H1 (cell line): Measurements from ENCODE around the gene DOCK1. TPM values are rescaled to one million over a fixed set of nuclear protein-coding genes. Genes with fewer than 3 reads are reported as not detected.

ENCODE experiments used
- CTCF ChIA-PET: fragments of 300-600 bp; sonication (Branson Sonifier 250); formaldehyde crosslinking; loops from one replicate; lab custom pipeline; 2021; ENCODE audit not compliant: partially characterized antibody; lab: Charles Lee
- POLR2A ChIA-PET: fragments of 300-600 bp; sonication (Branson Sonifier 250); formaldehyde crosslinking; loops from one replicate; lab custom pipeline; 2021; ENCODE audit warnings: inconsistent platforms; ENCODE audit not compliant: partially characterized antibody; lab: Charles Lee
- DNase-seq, 2 experiments: peaks; one replicate each; pipeline versions ENCODE4 v3.0.0 to v3.0.0-alpha.2; 2010 to 2022; ENCODE audit warnings: low spot score in 2 of 2, low read depth in 1 of 2, mixed read lengths in 1 of 2
- FAIRE-seq: peaks from 2 replicates; lab custom pipeline; 2011; peaks lifted over from hg19 to GRCh38; lab: Jason Lieb, UNC
- H2AFZ ChIP-seq: 2 replicates; pipeline ENCODE4 v1.8.1; 2012; ENCODE audit warnings: low read length, inconsistent platforms
- H2AK5ac ChIP-seq: 2 replicates; pipeline ENCODE4 v1.6.1; 2013; ENCODE audit warnings: low read depth, low read length
- H2BK120ac ChIP-seq: replicated peaks from 2 replicates; pipeline ENCODE3; 2013; ENCODE audit warnings: low read depth, low read length, inconsistent platforms
- H2BK12ac ChIP-seq: 2 replicates; pipeline ENCODE4 v1.6.1; 2013; ENCODE audit warnings: low read depth, low read length
- H2BK15ac ChIP-seq: 2 replicates; pipeline ENCODE4 v1.6.1; 2013; ENCODE audit warnings: low read length
- H2BK20ac ChIP-seq: 2 replicates; pipeline ENCODE4 v1.6.1; 2013; ENCODE audit warnings: low read length
- H2BK5ac ChIP-seq: 2 replicates; pipeline ENCODE4 v1.6.1; 2013; ENCODE audit warnings: low read depth, low read length
- H3K14ac ChIP-seq: 2 replicates; pipeline ENCODE4 v1.6.1; 2013; ENCODE audit warnings: inconsistent platforms; ENCODE audit not compliant: insufficient read length
- H3K18ac ChIP-seq: 2 replicates; pipeline ENCODE4 v1.6.1; 2013; ENCODE audit warnings: low read length; ENCODE audit errors: extremely low read depth
- H3K23ac ChIP-seq: 2 replicates; pipeline ENCODE4 v1.6.1; 2013; ENCODE audit warnings: inconsistent platforms; ENCODE audit not compliant: insufficient read length
- H3K23me2 ChIP-seq: 2 replicates; pipeline ENCODE4 v1.6.1; 2013; ENCODE audit warnings: low read depth, low read length
- H3K27ac ChIP-seq: 2 replicates; pipeline ENCODE4 v1.6.1; 2011; ENCODE audit warnings: low read depth, low read length, inconsistent platforms
- H3K27me3 ChIP-seq, 4 experiments: replicated peaks in 1 of 4; 1 replicate in 1 of 4; 2 replicates in 3 of 4; pipeline versions ENCODE4 v1.6.1 to v1.8.1; 2011 to 2013; ENCODE audit warnings: low read length in 3 of 4, mild to moderate bottlenecking in 3 of 4, inconsistent platforms in 2 of 4, mixed read lengths in 2 of 4, moderate library complexity in 1 of 4; ENCODE audit not compliant: control insufficient read depth in 3 of 4, insufficient read depth in 3 of 4; ENCODE audit errors: extremely low read depth in 1 of 4
- H3K36me3 ChIP-seq, 4 experiments: 2 replicates each; pipeline versions ENCODE4 v1.6.1 to v1.8.1; 2011 to 2013; ENCODE audit warnings: mild to moderate bottlenecking in 4 of 4, low read length in 3 of 4, moderate library complexity in 2 of 4, control low read depth in 1 of 4, inconsistent platforms in 1 of 4; ENCODE audit not compliant: insufficient read depth in 4 of 4, control insufficient read depth in 2 of 4
- H3K4ac ChIP-seq: replicated peaks from 2 replicates; pipeline ENCODE3; 2013; ENCODE audit warnings: low read length, low read depth, mixed read lengths, inconsistent platforms; ENCODE audit not compliant: insufficient read length
- H3K4me1 ChIP-seq, 4 experiments: replicated peaks in 1 of 4; 1 replicate in 1 of 4; 2 replicates in 3 of 4; pipeline versions ENCODE4 v1.6.1 to v1.8.1; 2011 to 2013; ENCODE audit warnings: low read length in 3 of 4, inconsistent platforms in 2 of 4, mixed read lengths in 1 of 4; ENCODE audit not compliant: insufficient read depth in 4 of 4, control insufficient read depth in 3 of 4
- H3K4me2 ChIP-seq, 2 experiments: 2 replicates each; pipeline versions ENCODE4 v1.6.1 to v1.8.1; 2011 to 2013; ENCODE audit warnings: low read depth in 2 of 2, low read length in 2 of 2, control low read depth in 1 of 2, inconsistent platforms in 1 of 2, mild to moderate bottlenecking in 1 of 2; ENCODE audit not compliant: insufficient read depth in 1 of 2
- H3K4me3 ChIP-seq, 4 experiments: fragments of 200-600, 300-600 bp in 1 of 4; sonication (generic), shearing (Covaris generic), sonication (Bioruptor Twin) in 1 of 4; 2 replicates each; pipeline versions ENCODE4 v1.5.1 to v1.8.1; 2011 to 2016; ENCODE audit warnings: low read length in 4 of 4, low read depth in 3 of 4, control low read depth in 2 of 4, inconsistent platforms in 2 of 4, mild to moderate bottlenecking in 2 of 4, mixed read lengths in 1 of 4, moderate library complexity in 1 of 4; ENCODE audit not compliant: insufficient read depth in 2 of 4; ENCODE audit errors: extremely low read depth in 1 of 4
- H3K56ac ChIP-seq: replicated peaks from 2 replicates; pipeline ENCODE3; 2013; ENCODE audit warnings: low read depth, mild to moderate bottlenecking, mixed read lengths, low read length, inconsistent platforms; ENCODE audit not compliant: insufficient read length
- H3K79me1 ChIP-seq: 2 replicates; pipeline ENCODE4 v1.6.1; 2013; ENCODE audit warnings: low read depth, low read length, control low read depth
- H3K79me2 ChIP-seq, 2 experiments: 2 replicates each; pipeline versions ENCODE4 v1.6.1 to v1.8.1; 2012 to 2013; ENCODE audit warnings: low read length in 2 of 2, mild to moderate bottlenecking in 2 of 2, inconsistent platforms in 1 of 2; ENCODE audit not compliant: insufficient read depth in 2 of 2, control insufficient read depth in 1 of 2
- H3K9ac ChIP-seq, 4 experiments: replicated peaks in 1 of 4; 1 replicate in 1 of 4; 2 replicates in 3 of 4; pipeline versions ENCODE4 v1.6.1 to v1.8.1; 2011 to 2013; ENCODE audit warnings: low read depth in 3 of 4, low read length in 3 of 4, control low read depth in 2 of 4, mild to moderate bottlenecking in 2 of 4, moderate library complexity in 2 of 4, inconsistent platforms in 1 of 4; ENCODE audit errors: extremely low read depth in 1 of 4
- H3K9me3 ChIP-seq, 2 experiments: 2 replicates each; pipeline versions ENCODE4 v1.6.1 to v1.8.1; 2012 to 2013; ENCODE audit warnings: mild to moderate bottlenecking in 2 of 2, moderate library complexity in 2 of 2, control low read depth in 1 of 2, inconsistent platforms in 1 of 2, low read depth in 1 of 2, low read length in 1 of 2, mixed read lengths in 1 of 2; ENCODE audit not compliant: insufficient read depth in 2 of 2
- H4K20me1 ChIP-seq, 2 experiments: replicated peaks in 1 of 2; 2 replicates each; pipeline versions ENCODE3 to v1.8.1; 2011 to 2013; ENCODE audit warnings: inconsistent platforms in 2 of 2, low read length in 2 of 2, mild to moderate bottlenecking in 1 of 2; ENCODE audit not compliant: insufficient read depth in 2 of 2, control insufficient read depth in 1 of 2
- H4K5ac ChIP-seq: 2 replicates; pipeline ENCODE4 v1.6.1; 2013; ENCODE audit warnings: low read length, low read depth, mixed read lengths, inconsistent platforms; ENCODE audit not compliant: insufficient read length
- H4K8ac ChIP-seq: 2 replicates; pipeline ENCODE4 v1.8.0; 2013; ENCODE audit warnings: mild to moderate bottlenecking, moderate library complexity, low read length, inconsistent platforms; ENCODE audit not compliant: insufficient read depth; ENCODE audit errors: extremely low read depth
- H4K91ac ChIP-seq: replicated peaks from 2 replicates; pipeline ENCODE3; 2013; ENCODE audit warnings: low read length, mixed read lengths, inconsistent platforms; ENCODE audit not compliant: insufficient read length
- CBX5 ChIP-seq: fragments of 300-800, 300-1000 bp; sonication (generic); IDR thresholded peaks from 2 replicates; pipeline ENCODE4 v1.7.1; 2016; ENCODE audit warnings: antibody characterized with exemption, low read length, low read depth
- EP300 ChIP-seq, 2 experiments: IDR thresholded peaks; 1 replicate in 1 of 2; 2 replicates in 1 of 2; pipeline ENCODE4 v1.6.1; 2011 to 2012; ENCODE audit warnings: low read depth in 2 of 2, low read length in 2 of 2, mild to moderate bottlenecking in 2 of 2, borderline replicate concordance in 1 of 2, inconsistent platforms in 1 of 2, moderate library complexity in 1 of 2
- KDM5A ChIP-seq: fragments of 200-600 bp; IDR thresholded peaks from 2 replicates; pipeline ENCODE4 v1.7.1; 2012; ENCODE audit warnings: mild to moderate bottlenecking, low read length, inconsistent platforms, mixed read lengths
- SIX5 ChIP-seq: IDR thresholded peaks from 2 replicates; pipeline ENCODE4 v1.6.1; 2011; ENCODE audit warnings: mild to moderate bottlenecking, low read depth, low read length
- TEAD4 ChIP-seq: IDR thresholded peaks from 2 replicates; pipeline ENCODE4 v1.6.1; 2012; ENCODE audit warnings: low read depth, low read length, inconsistent platforms, mixed read lengths
- WGBS, 2 experiments: shearing (Covaris generic) in 1 of 2; methylation state at CpG; one replicate each; pipeline versions ENCODE4 v1.1.6 to v1.1.7; 2013 to 2015; ENCODE audit warnings: low lambda C conversion rate in 2 of 2, mixed read lengths in 2 of 2, inconsistent platforms in 1 of 2, low coverage in 1 of 2, missing lambda C conversion rate in 1 of 2; ENCODE audit not compliant: insufficient replicate concordance in 2 of 2, insufficient coverage in 1 of 2, insufficient read length in 1 of 2; ENCODE audit errors: extremely low coverage in 1 of 2, missing lambda C conversion rate in 1 of 2; 5-methylcytosine and 5-hydroxymethylcytosine counted together
- polyA plus RNA-seq, 7 experiments: library from polyadenylated mRNA; depleted of rRNA in 3 of 7; stranded (reverse) in 5 of 7; unstranded in 2 of 7; fragments of >200 nt in 5 of 7; fragments of 200-250 nt in 2 of 7; gene quantifications; 1 replicate in 5 of 7; 2 replicates in 1 of 7; 4 replicates in 1 of 7; pipeline versions ENCODE4 v1.2.1 to v1.2.3, GENCODE V29; 2011 to 2013; ENCODE audit warnings: missing spikeins in 2 of 7, mixed read lengths in 2 of 7
- total RNA-seq: library from RNA; stranded (reverse); fragmentation: NEBNext Ultra II Directional; extraction: Animal tissue kit (Norgen Biotek cat#: 25700); gene quantifications from 2 replicates; pipeline ENCODE4 v1.2.1, GENCODE V29; 2021
- TF ChIP-seq, protein P1 (sequence below), 3 experiments: IDR thresholded peaks; 1 replicate in 2 of 3; 2 replicates in 1 of 3; pipeline versions ENCODE4 v1.5.1 to v1.6.1; 2011; ENCODE audit warnings: low read length in 3 of 3, mild to moderate bottlenecking in 3 of 3, inconsistent platforms in 2 of 3, low read depth in 1 of 3, moderate library complexity in 1 of 3; ENCODE audit not compliant: insufficient read depth in 1 of 3; ENCODE audit errors: control extremely low read depth in 1 of 3

DOCK1 gene
- total and polyA plus RNA-seq, 2 of the 8 experiments (the other 6 are each of a cell fraction or from before 2014, with no cell fraction given), result 11.6 to 53.0 TPM

DNA sequence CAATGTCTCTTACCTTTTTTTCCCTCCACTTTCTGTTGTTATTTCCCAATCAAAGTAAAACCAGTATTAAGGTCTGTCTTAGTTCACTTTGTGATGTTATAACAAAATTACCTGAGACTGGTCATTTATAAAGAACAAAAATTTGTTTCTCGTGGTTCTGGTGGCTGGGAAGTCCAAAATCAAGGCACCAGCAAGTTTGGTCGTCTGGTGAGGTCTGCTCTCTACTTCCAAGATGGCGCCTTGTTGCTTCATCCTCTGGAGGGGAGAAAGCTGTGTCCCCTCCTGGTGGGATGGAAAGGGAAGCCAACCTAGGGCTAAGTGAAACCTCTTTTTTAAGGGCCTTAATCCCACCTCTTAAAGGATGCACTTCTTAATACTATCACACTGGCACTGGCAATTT, 313.4 kb downstream of the DOCK1 start:
- ChIA-PET CTCF (interaction anchor here (1.1 kb wide), 1 partner anchor 25 kb away, joined by 3 read pairs; no protein-coding TSS in a partner anchor), POLR2A (no interaction called here)
- Histone ChIP-seq H3K23ac (no peak overlapping the region), H3K4ac (no peak overlapping the region), H2BK120ac (no peak overlapping the region), H2BK15ac (no peak overlapping the region), H3K79me1 (no peaks in the 10 kb centered on the region), H3K56ac (no peak overlapping the region), H3K4me1 (peaks cover 0 to 11% (median 5%) of the 10 kb centered on the region in 4 experiments; a peak in 5 of 7 replicates), H3K79me2 (no peaks in the 10 kb centered on the region), H3K9ac (no peak overlapping the region), H3K23me2 (no peaks in the 10 kb centered on the region; the same call in 1 of the 2 replicates), H2BK12ac (no peak overlapping the region), H3K14ac (no peak overlapping the region)
- 96% methylated on average over 3 of the region's 3 CpGs; no CpG with 5 or more reads in 1 of the 2 experiments for WGBS, 2 experiments
- TF ChIP-seq TEAD4 (no peak), CBX5 (no peak), SIX5 (no peak), EP300 (IDR thresholded peaks at IDR 0.05; ENCODE audit: borderline replicate concordance in 1 of 2, low read depth in 2 of 2, low read length in 2 of 2) (no peak), KDM5A (no peak)
- TF ChIP-seq, protein P1, sequence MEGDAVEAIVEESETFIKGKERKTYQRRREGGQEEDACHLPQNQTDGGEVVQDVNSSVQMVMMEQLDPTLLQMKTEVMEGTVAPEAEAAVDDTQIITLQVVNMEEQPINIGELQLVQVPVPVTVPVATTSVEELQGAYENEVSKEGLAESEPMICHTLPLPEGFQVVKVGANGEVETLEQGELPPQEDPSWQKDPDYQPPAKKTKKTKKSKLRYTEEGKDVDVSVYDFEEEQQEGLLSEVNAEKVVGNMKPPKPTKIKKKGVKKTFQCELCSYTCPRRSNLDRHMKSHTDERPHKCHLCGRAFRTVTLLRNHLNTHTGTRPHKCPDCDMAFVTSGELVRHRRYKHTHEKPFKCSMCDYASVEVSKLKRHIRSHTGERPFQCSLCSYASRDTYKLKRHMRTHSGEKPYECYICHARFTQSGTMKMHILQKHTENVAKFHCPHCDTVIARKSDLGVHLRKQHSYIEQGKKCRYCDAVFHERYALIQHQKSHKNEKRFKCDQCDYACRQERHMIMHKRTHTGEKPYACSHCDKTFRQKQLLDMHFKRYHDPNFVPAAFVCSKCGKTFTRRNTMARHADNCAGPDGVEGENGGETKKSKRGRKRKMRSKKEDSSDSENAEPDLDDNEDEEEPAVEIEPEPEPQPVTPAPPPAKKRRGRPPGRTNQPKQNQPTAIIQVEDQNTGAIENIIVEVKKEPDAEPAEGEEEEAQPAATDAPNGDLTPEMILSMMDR (IDR thresholded peaks at IDR 0.05; ENCODE audit: control extremely low read depth in 1 of 3, insufficient read depth in 1 of 3, low read depth in 1 of 3, low read length in 3 of 3), result no peak
- TF ChIP-seq, all 59 proteins: peak for 0
- Histone ChIP-seq H3K36me3 (no peaks in the 10 kb centered on the region), H3K18ac (no peak overlapping the region), H4K5ac (no peak overlapping the region), H4K8ac (no peak overlapping the region), H2AK5ac (no peak overlapping the region), H2BK5ac (no peak overlapping the region), H3K4me2 (no peak overlapping the region), H3K27ac (no peak overlapping the region), H2AFZ (no peak overlapping the region), H3K4me3 (no peak overlapping the region), H4K20me1 (no peaks in the 10 kb centered on the region), H2BK20ac (no peak overlapping the region), H3K27me3 (no peaks in the 10 kb centered on the region), H3K9me3 (peaks cover 0 to 5% of the 10 kb centered on the region in 2 experiments; a peak in 1 of 4 replicates), H4K91ac (no peak overlapping the region)
- DNase-seq (no peak), FAIRE-seq (no peak)
